K562 (cell line): Measurements from ENCODE around the gene WIPF1.

Experiments
- SOX6 ChIP-seq: fragments of 450-650 bp; IDR thresholded peaks from 2 replicates; pipeline ENCODE4 v1.6.1; 2014; ENCODE audit warnings: mild to moderate bottlenecking
- SP1 ChIP-seq: sonication (generic); formaldehyde crosslinking; IDR thresholded peaks from 2 replicates; pipeline ENCODE4 v1.8.1; 2022; ENCODE audit warnings: mild to moderate bottlenecking, missing genetic modification reagents
- TAF1 ChIP-seq: IDR thresholded peaks from 2 replicates; pipeline ENCODE4 v1.6.1; 2011; ENCODE audit warnings: mild to moderate bottlenecking, low read length, moderate library complexity; ENCODE audit not compliant: insufficient read depth, control insufficient read depth, severe bottlenecking; ENCODE audit errors: extremely low read depth
- TAF15 ChIP-seq: fragments of 200-400 bp; formaldehyde crosslinking; IDR thresholded peaks from 2 replicates; pipeline ENCODE4 v1.6.1; 2017; ENCODE audit warnings: mild to moderate bottlenecking, low read depth, low read length, moderate library complexity
- ZNF140 ChIP-seq: fragments of 250-450 bp; sonication (Bioruptor Pico); IDR thresholded peaks from 2 replicates; pipeline ENCODE4 v1.8.0; 2021; ENCODE audit warnings: moderate library complexity, mild to moderate bottlenecking, inconsistent platforms
- ZNF318 ChIP-seq, 2 experiments: fragments of 450-650 bp; IDR thresholded peaks; 2 replicates each; pipeline ENCODE4 v1.6.1; 2016; ENCODE audit warnings: mild to moderate bottlenecking in 2 of 2, borderline replicate concordance in 1 of 2, low read depth in 1 of 2, moderate library complexity in 1 of 2
- TF ChIP-seq, protein P1 (sequence below), 2 experiments: IDR thresholded peaks in 1 of 2; conservative IDR thresholded peaks in 1 of 2; 2 replicates each; pipeline ENCODE4 v1.6.1; 2016; ENCODE audit warnings: low read depth in 2 of 2, mild to moderate bottlenecking in 1 of 2, missing compliant biosample characterization in 1 of 2, missing genetic modification characterization in 1 of 2, moderate library complexity in 1 of 2
- TF ChIP-seq, protein P2 (sequence below), 3 experiments: IDR thresholded peaks in 2 of 3; conservative IDR thresholded peaks in 1 of 3; 2 replicates each; pipeline ENCODE4 v1.5.1; 2011 to 2012; ENCODE audit warnings: low read length in 3 of 3, mild to moderate bottlenecking in 3 of 3, control low read depth in 2 of 3, improper control_type of control experiment in 1 of 3, inconsistent platforms in 1 of 3, low read depth in 1 of 3, mixed read lengths in 1 of 3, moderate library complexity in 1 of 3; ENCODE audit not compliant: insufficient read depth in 2 of 3
- TF ChIP-seq, protein P3 (sequence below): sonication (generic); formaldehyde crosslinking; IDR thresholded peaks from 2 replicates; pipeline ENCODE4 v1.8.0; 2022; ENCODE audit warnings: missing genetic modification reagents, mild to moderate bottlenecking, borderline replicate concordance

- TF ChIP-seq ZNF318 (IDR thresholded peaks at IDR 0.05; ENCODE audit: borderline replicate concordance in 1 of 2, low read depth in 1 of 2): no peak
- no peak for TF ChIP-seq SP1 (CRISPR knock-in tag)
- TF ChIP-seq TAF15: no peak
- TF ChIP-seq, protein P1, sequence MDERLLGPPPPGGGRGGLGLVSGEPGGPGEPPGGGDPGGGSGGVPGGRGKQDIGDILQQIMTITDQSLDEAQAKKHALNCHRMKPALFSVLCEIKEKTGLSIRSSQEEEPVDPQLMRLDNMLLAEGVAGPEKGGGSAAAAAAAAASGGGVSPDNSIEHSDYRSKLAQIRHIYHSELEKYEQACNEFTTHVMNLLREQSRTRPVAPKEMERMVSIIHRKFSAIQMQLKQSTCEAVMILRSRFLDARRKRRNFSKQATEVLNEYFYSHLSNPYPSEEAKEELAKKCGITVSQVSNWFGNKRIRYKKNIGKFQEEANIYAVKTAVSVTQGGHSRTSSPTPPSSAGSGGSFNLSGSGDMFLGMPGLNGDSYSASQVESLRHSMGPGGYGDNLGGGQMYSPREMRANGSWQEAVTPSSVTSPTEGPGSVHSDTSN (CRISPR knock-in tag; IDR thresholded peaks at IDR 0.05; ENCODE audit: low read depth): no peak
- TF ChIP-seq, protein P1 (tag; conservative IDR thresholded peaks at IDR 0.05; ENCODE audit: low read depth): no peak
- no peak for TF ChIP-seq TAF1
- no peak for TF ChIP-seq ZNF140 (CRISPR knock-in tag)
- TF ChIP-seq, protein P2, sequence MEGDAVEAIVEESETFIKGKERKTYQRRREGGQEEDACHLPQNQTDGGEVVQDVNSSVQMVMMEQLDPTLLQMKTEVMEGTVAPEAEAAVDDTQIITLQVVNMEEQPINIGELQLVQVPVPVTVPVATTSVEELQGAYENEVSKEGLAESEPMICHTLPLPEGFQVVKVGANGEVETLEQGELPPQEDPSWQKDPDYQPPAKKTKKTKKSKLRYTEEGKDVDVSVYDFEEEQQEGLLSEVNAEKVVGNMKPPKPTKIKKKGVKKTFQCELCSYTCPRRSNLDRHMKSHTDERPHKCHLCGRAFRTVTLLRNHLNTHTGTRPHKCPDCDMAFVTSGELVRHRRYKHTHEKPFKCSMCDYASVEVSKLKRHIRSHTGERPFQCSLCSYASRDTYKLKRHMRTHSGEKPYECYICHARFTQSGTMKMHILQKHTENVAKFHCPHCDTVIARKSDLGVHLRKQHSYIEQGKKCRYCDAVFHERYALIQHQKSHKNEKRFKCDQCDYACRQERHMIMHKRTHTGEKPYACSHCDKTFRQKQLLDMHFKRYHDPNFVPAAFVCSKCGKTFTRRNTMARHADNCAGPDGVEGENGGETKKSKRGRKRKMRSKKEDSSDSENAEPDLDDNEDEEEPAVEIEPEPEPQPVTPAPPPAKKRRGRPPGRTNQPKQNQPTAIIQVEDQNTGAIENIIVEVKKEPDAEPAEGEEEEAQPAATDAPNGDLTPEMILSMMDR (IDR thresholded peaks at IDR 0.05 in 2 of 3, conservative IDR thresholded peaks at IDR 0.05 in 1 of 3; ENCODE audit: insufficient read depth in 2 of 3, low read depth in 1 of 3, low read length in 3 of 3): no peak
- no peak for TF ChIP-seq SOX6
- TF ChIP-seq, protein P3, sequence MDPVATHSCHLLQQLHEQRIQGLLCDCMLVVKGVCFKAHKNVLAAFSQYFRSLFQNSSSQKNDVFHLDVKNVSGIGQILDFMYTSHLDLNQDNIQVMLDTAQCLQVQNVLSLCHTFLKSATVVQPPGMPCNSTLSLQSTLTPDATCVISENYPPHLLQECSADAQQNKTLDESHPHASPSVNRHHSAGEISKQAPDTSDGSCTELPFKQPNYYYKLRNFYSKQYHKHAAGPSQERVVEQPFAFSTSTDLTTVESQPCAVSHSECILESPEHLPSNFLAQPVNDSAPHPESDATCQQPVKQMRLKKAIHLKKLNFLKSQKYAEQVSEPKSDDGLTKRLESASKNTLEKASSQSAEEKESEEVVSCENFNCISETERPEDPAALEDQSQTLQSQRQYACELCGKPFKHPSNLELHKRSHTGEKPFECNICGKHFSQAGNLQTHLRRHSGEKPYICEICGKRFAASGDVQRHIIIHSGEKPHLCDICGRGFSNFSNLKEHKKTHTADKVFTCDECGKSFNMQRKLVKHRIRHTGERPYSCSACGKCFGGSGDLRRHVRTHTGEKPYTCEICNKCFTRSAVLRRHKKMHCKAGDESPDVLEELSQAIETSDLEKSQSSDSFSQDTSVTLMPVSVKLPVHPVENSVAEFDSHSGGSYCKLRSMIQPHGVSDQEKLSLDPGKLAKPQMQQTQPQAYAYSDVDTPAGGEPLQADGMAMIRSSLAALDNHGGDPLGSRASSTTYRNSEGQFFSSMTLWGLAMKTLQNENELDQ (CRISPR knock-in tag): no peak
Observed at GRCh38 chr2:174575124-174575776, 22.4 kb downstream of the WIPF1 start.
